Measurements from ENCODE around the gene BCL2.

GRCh38 chr18:63225434-63225833 is 94.1 kb downstream of the BCL2 start:
- TF ChIP-seq CTCF (conservative IDR thresholded peaks at IDR 0.05; ENCODE audit: low read length) (no peak), EZH2phosphoT487 (IDR thresholded peaks at IDR 0.05; ENCODE audit: borderline replicate concordance, low read depth, low read length) (no peak)
